HCT116 (cell line): ENCODE results near the gene GPR173. TPM values are rescaled to one million over a fixed set of nuclear protein-coding genes. Genes with fewer than 3 reads are reported as not detected.

Source experiments
- ATAC-seq: fragments of 200-7000 bp; cut with Tn5 transposase; 2 replicates; pipeline ENCODE4 v1.9.1; 2020; ENCODE audit warnings: mild to moderate bottlenecking, moderate library complexity
- BruUV-seq: library from RNA; stranded (reverse); fragments of 400-500 nt; replicated peaks from 2 replicates; lab custom pipeline; 2021; lab: Mats Ljungman, UMichigan
- CTCF ChIA-PET: fragments of 300-600 bp; sonication (Branson Sonifier 250); formaldehyde crosslinking; loops from one replicate; lab custom pipeline; 2021; ENCODE audit warnings: antibody characterized with exemption; lab: Charles Lee
- POLR2A ChIA-PET: fragments of 300-600, 350-600 bp; sonication (Branson Sonifier 250); formaldehyde crosslinking; loops from one replicate; lab custom pipeline; 2021; ENCODE audit warnings: antibody characterized with exemption; lab: Charles Lee
- RAD21 ChIA-PET, 2 experiments: fragments of 300-600 bp; sonication (Branson Sonifier 250); formaldehyde crosslinking; loops; one replicate each; lab custom pipeline; 2023; ENCODE audit warnings: low total read pairs in 2 of 2; ENCODE audit not compliant: uncharacterized antibody in 2 of 2, unreplicated experiment in 2 of 2, low non-redundant PET in 1 of 2; lab: Charles Lee
- DNase-seq: peaks from one replicate; pipeline ENCODE4 v3.0.0-alpha.2; 2010; ENCODE audit warnings: low read depth, low spot score
- H2AFZ ChIP-seq: fragments of 200-600 bp; shearing (Covaris generic), sonication (generic); 2 replicates; pipeline ENCODE4 v1.6.1; 2017; ENCODE audit warnings: low read depth, mixed run types, mixed read lengths, antibody characterized with exemption, low read length; ENCODE audit not compliant: poor library complexity, severe bottlenecking
- H3K27ac ChIP-seq: 2 replicates; pipeline ENCODE4 v1.5.1; 2012; ENCODE audit warnings: low read depth, low read length
- H3K27me3 ChIP-seq: fragments of 200-600 bp; sonication (generic); 2 replicates; pipeline ENCODE4 v1.6.1; 2016; ENCODE audit warnings: mixed run types, low read length, mixed read lengths; ENCODE audit not compliant: insufficient read depth
- H3K36me3 ChIP-seq, 2 experiments: fragments of 200-500 bp in 1 of 2; fragments of 200-600 bp in 1 of 2; sonication (Bioruptor generic) in 1 of 2; sonication (generic) in 1 of 2; 2 replicates each; pipeline versions ENCODE4 v1.5.1 to v1.6.1; 2014 to 2016; ENCODE audit warnings: low read length in 2 of 2, inconsistent platforms in 1 of 2, mixed read lengths in 1 of 2, mixed run types in 1 of 2; ENCODE audit not compliant: insufficient read depth in 2 of 2, control insufficient read depth in 1 of 2
- H3K4me1 ChIP-seq, 2 experiments: fragments of 200-600 bp in 1 of 2; sonication (generic) in 1 of 2; 2 replicates each; pipeline versions ENCODE4 v1.5.1 to v1.6.1; 2012 to 2017; ENCODE audit warnings: low read length in 2 of 2, inconsistent platforms in 1 of 2, mild to moderate bottlenecking in 1 of 2, mixed read lengths in 1 of 2, mixed run types in 1 of 2, moderate library complexity in 1 of 2; ENCODE audit not compliant: insufficient read depth in 2 of 2, control insufficient read depth in 1 of 2
- H3K4me2 ChIP-seq: fragments of 200-600 bp; sonication (generic); 2 replicates; pipeline ENCODE4 v1.6.1; 2017; ENCODE audit warnings: mixed run types, low read length, mixed read lengths
- H3K4me3 ChIP-seq, 2 experiments: fragments of 200-600 bp in 1 of 2; sonication (generic) in 1 of 2; replicated peaks in 1 of 2; 2 replicates each; pipeline ENCODE4 v1.5.1; 2011 to 2016; ENCODE audit warnings: low read length in 2 of 2, control low read depth in 1 of 2, low read depth in 1 of 2, mild to moderate bottlenecking in 1 of 2, mixed read lengths in 1 of 2, mixed run types in 1 of 2
- H3K79me2 ChIP-seq: fragments of 200-600 bp; sonication (generic); 2 replicates; pipeline ENCODE4 v1.6.1; 2017; ENCODE audit warnings: mild to moderate bottlenecking, mixed run types, low read length, moderate library complexity, mixed read lengths; ENCODE audit not compliant: insufficient read depth
- H3K9ac ChIP-seq: fragments of 200-600 bp; sonication (generic); 2 replicates; pipeline ENCODE4 v1.6.1; 2016; ENCODE audit warnings: low read length, mixed read lengths
- H3K9me2 ChIP-seq: fragments of 200-600 bp; sonication (generic), shearing (Covaris generic); 2 replicates; pipeline ENCODE4 v1.6.1; 2017; ENCODE audit warnings: mixed run types, mild to moderate bottlenecking, moderate library complexity; ENCODE audit not compliant: insufficient read depth
- H3K9me3 ChIP-seq, 2 experiments: fragments of 200-500 bp in 1 of 2; fragments of 200-600 bp in 1 of 2; sonication (Bioruptor generic) in 1 of 2; sonication (generic) in 1 of 2; 2 replicates each; pipeline ENCODE4 v1.6.1; 2014 to 2017; ENCODE audit warnings: low read length in 2 of 2, mixed read lengths in 2 of 2, inconsistent platforms in 1 of 2, low read depth in 1 of 2, mild to moderate bottlenecking in 1 of 2, mixed run types in 1 of 2, moderate library complexity in 1 of 2; ENCODE audit not compliant: control insufficient read depth in 1 of 2, insufficient read depth in 1 of 2
- H4K20me1 ChIP-seq: fragments of 200-600 bp; sonication (generic), shearing (Covaris generic); 2 replicates; pipeline ENCODE4 v1.6.1; 2017; ENCODE audit warnings: mixed run types, mild to moderate bottlenecking, moderate library complexity; ENCODE audit not compliant: insufficient read depth
- CEBPB ChIP-seq: IDR thresholded peaks from 2 replicates; pipeline ENCODE4 v1.6.1; 2012; ENCODE audit warnings: low read depth
- EGR1 ChIP-seq: IDR thresholded peaks from 2 replicates; pipeline ENCODE4 v1.6.1; 2012; ENCODE audit warnings: low read depth
- ELF1 ChIP-seq: IDR thresholded peaks from 2 replicates; pipeline ENCODE4 v1.6.1; 2012; ENCODE audit warnings: low read depth, borderline replicate concordance
- EZH2 ChIP-seq: fragments of 200-600 bp; sonication (generic); IDR thresholded peaks from 2 replicates; pipeline ENCODE4 v1.6.1; 2017; ENCODE audit warnings: antibody characterized with exemption, mixed run types
- EZH2phosphoT487 ChIP-seq: fragments of 200-600 bp; IDR thresholded peaks from 2 replicates; pipeline ENCODE4 v1.6.1; 2018; ENCODE audit warnings: antibody characterized with exemption, borderline replicate concordance
- POLR2A ChIP-seq: IDR thresholded peaks from 2 replicates; pipeline ENCODE4 v1.7.0; 2011; ENCODE audit warnings: borderline replicate concordance; ENCODE audit not compliant: insufficient read depth, insufficient read length; ENCODE audit errors: extremely low read depth
- POLR2AphosphoS5 ChIP-seq: IDR thresholded peaks from 2 replicates; pipeline ENCODE4 v1.6.1; 2011; ENCODE audit warnings: mild to moderate bottlenecking, low read depth, low read length, moderate library complexity
- RAD21 ChIP-seq: IDR thresholded peaks from 2 replicates; pipeline ENCODE4 v1.6.1; 2012; ENCODE audit warnings: low read depth, mild to moderate bottlenecking
- SIN3A ChIP-seq: IDR thresholded peaks from 2 replicates; pipeline ENCODE4 v1.6.1; 2012; ENCODE audit warnings: low read depth
- SP1 ChIP-seq: IDR thresholded peaks from 2 replicates; pipeline ENCODE4 v1.6.1; 2012; ENCODE audit warnings: low read depth
- SRF ChIP-seq: IDR thresholded peaks from 2 replicates; pipeline ENCODE4 v1.6.1; 2012; ENCODE audit warnings: low read depth
- TCF7L2 ChIP-seq: IDR thresholded peaks from 2 replicates; pipeline ENCODE4 v1.7.0; 2011; ENCODE audit warnings: borderline replicate concordance, inconsistent platforms; ENCODE audit not compliant: insufficient read depth, insufficient read length; ENCODE audit errors: extremely low read depth
- YY1 ChIP-seq: IDR thresholded peaks from 2 replicates; pipeline ENCODE4 v1.6.1; 2011; ENCODE audit warnings: low read length, low read depth, moderate library complexity, mild to moderate bottlenecking; ENCODE audit not compliant: insufficient replicate concordance; ENCODE audit errors: extremely low read depth
- ZFX ChIP-seq: fragments of 450-650 bp; IDR thresholded peaks from 2 replicates; pipeline ENCODE4 v1.6.1; 2017
- ZNF274 ChIP-seq: fragments of 200-500 bp; sonication (Bioruptor generic); IDR thresholded peaks from 2 replicates; pipeline ENCODE4 v1.6.1; 2014; ENCODE audit warnings: mild to moderate bottlenecking, low read depth, low read length, inconsistent platforms
- intact Hi-C: fragments of 100-400 bp; cut with micrococcal nuclease; formaldehyde crosslinking; loops from 2 replicates; pipeline ENCODE4 v1.10.0; 2022
- total RNA-seq: library from RNA; stranded (reverse); gene quantifications from one replicate; pipeline ENCODE4 v1.2.1, GENCODE V29; 2021; ENCODE audit not compliant: unreplicated experiment
- TF ChIP-seq, protein P1 (sequence below), 3 experiments: fragments of 200-600 bp in 1 of 3; sonication (generic) in 1 of 3; IDR thresholded peaks in 2 of 3; conservative IDR thresholded peaks in 1 of 3; 2 replicates each; pipeline ENCODE4 v1.5.1; 2012 to 2017; ENCODE audit warnings: low read depth in 2 of 3, low read length in 2 of 3, antibody characterized with exemption in 1 of 3, borderline replicate concordance in 1 of 3, control low read depth in 1 of 3, mild to moderate bottlenecking in 1 of 3, mixed read lengths in 1 of 3, mixed run types in 1 of 3, moderate library complexity in 1 of 3; ENCODE audit not compliant: insufficient read depth in 1 of 3
- TF ChIP-seq, protein P2 (sequence below): IDR thresholded peaks from 2 replicates; pipeline ENCODE4 v1.6.1; 2012
- TF ChIP-seq, protein P3 (sequence below): IDR thresholded peaks from 2 replicates; pipeline ENCODE4 v1.6.1; 2011; ENCODE audit warnings: mild to moderate bottlenecking, low read length, moderate library complexity; ENCODE audit not compliant: insufficient replicate concordance; ENCODE audit errors: extremely low read depth
- TF ChIP-seq, protein P4 (sequence below): IDR thresholded peaks from 2 replicates; pipeline ENCODE4 v1.6.1; 2012

Gene GPR173
- total RNA-seq, 1 experiment from 2014 or later = 3.4 TPM

DNA sequence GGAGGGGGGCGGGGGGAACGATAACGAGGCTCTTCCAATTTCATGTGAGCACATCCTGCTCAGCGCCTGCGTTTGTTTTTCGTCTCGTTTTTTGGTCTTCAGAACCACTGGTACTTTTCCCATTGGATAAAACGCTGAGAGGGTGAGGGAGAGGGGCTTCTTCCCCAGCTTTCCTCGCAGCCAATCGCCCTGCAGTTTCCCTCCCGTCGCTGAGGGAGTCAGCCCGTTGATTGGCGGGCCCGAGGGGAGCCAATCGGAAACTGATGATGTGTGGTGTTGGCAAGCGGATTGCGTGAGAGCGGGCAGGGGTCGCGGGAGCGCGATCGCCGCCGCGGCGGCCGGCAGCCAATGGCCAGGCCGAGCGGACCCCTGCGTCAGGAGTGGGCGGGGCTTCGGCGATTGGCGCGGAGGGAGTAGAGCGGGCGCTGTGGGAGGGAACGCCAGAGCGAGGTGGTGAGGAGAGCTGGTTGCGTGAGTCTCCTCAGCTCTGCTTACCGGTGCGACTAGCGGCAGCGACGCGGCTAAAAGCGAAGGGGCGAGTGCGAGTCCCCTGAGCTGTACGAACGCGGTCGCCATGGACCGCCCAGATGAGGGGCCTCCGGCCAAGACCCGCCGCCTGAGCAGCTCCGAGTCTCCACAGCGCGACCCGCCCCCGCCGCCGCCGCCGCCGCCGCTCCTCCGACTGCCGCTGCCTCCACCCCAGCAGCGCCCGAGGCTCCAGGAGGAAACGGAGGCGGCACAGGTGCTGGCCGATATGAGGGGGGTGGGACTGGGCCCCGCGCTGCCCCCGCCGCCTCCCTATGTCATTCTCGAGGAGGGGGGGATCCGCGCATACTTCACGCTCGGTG is 33.6 kb downstream of the GPR173 start, which contains the start of gene TSPYL2:
TSPYL2 (plus strand) TSS at position 443 of the 848 bp plus-strand sequence; CDS start at position 575, 132 bp downstream.
- Histone ChIP-seq H3K36me3 (peaks cover 0 to 10% of the 10 kb centered on the region in 2 experiments; a peak in 1 of 4 replicates), H4K20me1 (no peaks in the 10 kb centered on the region), H3K4me2 (peak within 1 kb of the TSS; percentile 84), H3K9me3 (no peaks in the 10 kb centered on the region), H2AFZ (no peak within 1 kb of the TSS), H3K9me2 (no peaks in the 10 kb centered on the region), H3K27ac (peak within 1 kb of the TSS; percentile 51; the same call in 1 of the 2 replicates), H3K27me3 (no peaks in the 10 kb centered on the region), H3K9ac (peak within 1 kb of the TSS; percentile 84), H3K79me2 (peaks cover 8% of the 10 kb centered on the region; the same call in 1 of the 2 replicates), H3K4me1 (peaks cover 0 to 7% of the 10 kb centered on the region in 2 experiments; a peak in 1 of 4 replicates), H3K4me3 (peak within 1 kb of the TSS; percentile 63 to 70)
- ChIA-PET RAD21 (no interaction called here), POLR2A (interaction anchor here (0.7 to 1.5 kb wide), 8 partner anchors 8 to 143 kb away, joined by 3 to 25 read pairs (median 4); partner anchors contain the start of gene KANTR), CTCF (interaction anchor here (1.0 kb wide), 1 partner anchor 9 kb away, joined by 4 read pairs; no protein-coding TSS in a partner anchor)
- DNase-seq = peak; percentile 85
- TF ChIP-seq ZNF274 = no peak
- peak; percentile 68 for TF ChIP-seq SIN3A
- TF ChIP-seq EGR1 = peak; percentile 53
- TF ChIP-seq, protein P1, sequence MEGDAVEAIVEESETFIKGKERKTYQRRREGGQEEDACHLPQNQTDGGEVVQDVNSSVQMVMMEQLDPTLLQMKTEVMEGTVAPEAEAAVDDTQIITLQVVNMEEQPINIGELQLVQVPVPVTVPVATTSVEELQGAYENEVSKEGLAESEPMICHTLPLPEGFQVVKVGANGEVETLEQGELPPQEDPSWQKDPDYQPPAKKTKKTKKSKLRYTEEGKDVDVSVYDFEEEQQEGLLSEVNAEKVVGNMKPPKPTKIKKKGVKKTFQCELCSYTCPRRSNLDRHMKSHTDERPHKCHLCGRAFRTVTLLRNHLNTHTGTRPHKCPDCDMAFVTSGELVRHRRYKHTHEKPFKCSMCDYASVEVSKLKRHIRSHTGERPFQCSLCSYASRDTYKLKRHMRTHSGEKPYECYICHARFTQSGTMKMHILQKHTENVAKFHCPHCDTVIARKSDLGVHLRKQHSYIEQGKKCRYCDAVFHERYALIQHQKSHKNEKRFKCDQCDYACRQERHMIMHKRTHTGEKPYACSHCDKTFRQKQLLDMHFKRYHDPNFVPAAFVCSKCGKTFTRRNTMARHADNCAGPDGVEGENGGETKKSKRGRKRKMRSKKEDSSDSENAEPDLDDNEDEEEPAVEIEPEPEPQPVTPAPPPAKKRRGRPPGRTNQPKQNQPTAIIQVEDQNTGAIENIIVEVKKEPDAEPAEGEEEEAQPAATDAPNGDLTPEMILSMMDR (IDR thresholded peaks at IDR 0.05 in 2 of 3, conservative IDR thresholded peaks at IDR 0.05 in 1 of 3; ENCODE audit: borderline replicate concordance in 1 of 3, insufficient read depth in 1 of 3, low read depth in 2 of 3, low read length in 2 of 3) = no peak
- TF ChIP-seq SRF = no peak
- no peak for TF ChIP-seq ZFX
- peak; percentile 95 for TF ChIP-seq POLR2AphosphoS5
- TF ChIP-seq, protein P2, sequence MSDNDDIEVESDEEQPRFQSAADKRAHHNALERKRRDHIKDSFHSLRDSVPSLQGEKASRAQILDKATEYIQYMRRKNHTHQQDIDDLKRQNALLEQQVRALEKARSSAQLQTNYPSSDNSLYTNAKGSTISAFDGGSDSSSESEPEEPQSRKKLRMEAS = peak; percentile 43; the same call in 1 of the 2 replicates
- TF ChIP-seq TCF7L2 = no peak
- peak; percentile 97 for TF ChIP-seq POLR2A
- TF ChIP-seq ELF1 = no peak
- TF ChIP-seq, protein P3, sequence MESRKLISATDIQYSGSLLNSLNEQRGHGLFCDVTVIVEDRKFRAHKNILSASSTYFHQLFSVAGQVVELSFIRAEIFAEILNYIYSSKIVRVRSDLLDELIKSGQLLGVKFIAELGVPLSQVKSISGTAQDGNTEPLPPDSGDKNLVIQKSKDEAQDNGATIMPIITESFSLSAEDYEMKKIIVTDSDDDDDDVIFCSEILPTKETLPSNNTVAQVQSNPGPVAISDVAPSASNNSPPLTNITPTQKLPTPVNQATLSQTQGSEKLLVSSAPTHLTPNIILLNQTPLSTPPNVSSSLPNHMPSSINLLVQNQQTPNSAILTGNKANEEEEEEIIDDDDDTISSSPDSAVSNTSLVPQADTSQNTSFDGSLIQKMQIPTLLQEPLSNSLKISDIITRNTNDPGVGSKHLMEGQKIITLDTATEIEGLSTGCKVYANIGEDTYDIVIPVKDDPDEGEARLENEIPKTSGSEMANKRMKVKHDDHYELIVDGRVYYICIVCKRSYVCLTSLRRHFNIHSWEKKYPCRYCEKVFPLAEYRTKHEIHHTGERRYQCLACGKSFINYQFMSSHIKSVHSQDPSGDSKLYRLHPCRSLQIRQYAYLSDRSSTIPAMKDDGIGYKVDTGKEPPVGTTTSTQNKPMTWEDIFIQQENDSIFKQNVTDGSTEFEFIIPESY = no peak
- no peak for TF ChIP-seq EZH2phosphoT487
- TF ChIP-seq YY1 = no peak
- TF ChIP-seq, protein P4, sequence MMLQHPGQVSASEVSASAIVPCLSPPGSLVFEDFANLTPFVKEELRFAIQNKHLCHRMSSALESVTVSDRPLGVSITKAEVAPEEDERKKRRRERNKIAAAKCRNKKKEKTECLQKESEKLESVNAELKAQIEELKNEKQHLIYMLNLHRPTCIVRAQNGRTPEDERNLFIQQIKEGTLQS = no peak
- TF ChIP-seq CEBPB = no peak
- no peak for TF ChIP-seq EZH2
- no peak for TF ChIP-seq RAD21
- peak; percentile 70 for TF ChIP-seq SP1
- BruUV-seq = no TSS peak
- ATAC-seq = peak; percentile 95
- intact Hi-C loops = no loop called here
